WTC11 (cell line): ENCODE results near the gene LARP4. TPM values are rescaled to one million over a fixed set of nuclear protein-coding genes. Genes with fewer than 3 reads are reported as not detected.
A peak's percentile ranks its signal among the peaks of the same experiment; 100 is the strongest.

Source experiments
- ATAC-seq: fragments of 200-7000 bp; cut with Tn5 transposase; 2 replicates; pipeline ENCODE4 v1.10.0; 2021; ENCODE audit warnings: mild to moderate bottlenecking, moderate library complexity
- CTCF ChIA-PET: fragments of 300-600 bp; sonication (Branson Sonifier 250); formaldehyde crosslinking; loops from one replicate; lab custom pipeline; 2021; ENCODE audit warnings: antibody characterized with exemption; lab: Charles Lee
- POLR2A ChIA-PET: fragments of 350-600 bp; sonication (Branson Sonifier 250); formaldehyde crosslinking; loops from one replicate; lab custom pipeline; 2021; ENCODE audit warnings: antibody characterized with exemption; lab: Charles Lee
- DNase-seq: peaks from one replicate; pipeline ENCODE4 v3.0.0; 2021; ENCODE audit warnings: low spot score
- H3K27ac Mint-ChIP-seq: 2 replicates; pipeline ENCODE4 v1.8.0; 2021; ENCODE audit warnings: mixed read lengths
- H3K27me3 Mint-ChIP-seq: 2 replicates; pipeline ENCODE4 v1.8.0; 2021; ENCODE audit warnings: low read depth, mild to moderate bottlenecking, moderate library complexity, mixed read lengths
- H3K36me3 Mint-ChIP-seq: 2 replicates; pipeline ENCODE4 v1.8.0; 2021; ENCODE audit warnings: mixed read lengths
- H3K4me1 Mint-ChIP-seq: 2 replicates; pipeline ENCODE4 v1.8.0; 2022; ENCODE audit warnings: mixed read lengths
- H3K4me3 Mint-ChIP-seq: 2 replicates; pipeline ENCODE4 v1.8.0; 2021; ENCODE audit warnings: mild to moderate bottlenecking, moderate library complexity, mixed read lengths
- H3K9me3 Mint-ChIP-seq: 2 replicates; pipeline ENCODE4 v1.8.0; 2021; ENCODE audit warnings: mixed read lengths
- CBFB ChIP-seq: sonication (generic); formaldehyde crosslinking; IDR thresholded peaks from 2 replicates; pipeline ENCODE4 v1.8.1; 2022; ENCODE audit warnings: mild to moderate bottlenecking, low read depth, missing genetic modification reagents
- CREB1 ChIP-seq: sonication (generic); formaldehyde crosslinking; IDR thresholded peaks from 2 replicates; pipeline ENCODE4 v1.8.0; 2023; ENCODE audit warnings: mild to moderate bottlenecking, missing genetic modification reagents
- ELF4 ChIP-seq: sonication (generic); formaldehyde crosslinking; IDR thresholded peaks from 2 replicates; pipeline ENCODE4 v1.8.1; 2022; ENCODE audit warnings: low read depth, mild to moderate bottlenecking, moderate library complexity, missing genetic modification reagents
- ETV6 ChIP-seq: sonication (generic); formaldehyde crosslinking; IDR thresholded peaks from 2 replicates; pipeline ENCODE4 v1.8.1; 2022; ENCODE audit warnings: mild to moderate bottlenecking, missing genetic modification reagents
- GRHL2 ChIP-seq: fragments of 250-450 bp; sonication (Bioruptor Pico); IDR thresholded peaks from 2 replicates; pipeline ENCODE4 v1.8.0; 2022; ENCODE audit warnings: mild to moderate bottlenecking, moderate library complexity; ENCODE audit not compliant: insufficient replicate concordance, severe bottlenecking
- IRF2 ChIP-seq: sonication (generic); formaldehyde crosslinking; IDR thresholded peaks from 2 replicates; pipeline ENCODE4 v1.8.0; 2022; ENCODE audit warnings: low read depth, missing genetic modification reagents, borderline replicate concordance
- MXD4 ChIP-seq: fragments of 250-450 bp; sonication (Bioruptor Pico); IDR thresholded peaks from 2 replicates; pipeline ENCODE4 v1.8.0; 2021; ENCODE audit warnings: mild to moderate bottlenecking, moderate library complexity, borderline replicate concordance
- NR1H2 ChIP-seq: sonication (generic); formaldehyde crosslinking; IDR thresholded peaks from 2 replicates; pipeline ENCODE4 v1.9.0; 2021; ENCODE audit warnings: mild to moderate bottlenecking, moderate library complexity, missing genetic modification reagents
- NR2C2 ChIP-seq: sonication (generic); formaldehyde crosslinking; IDR thresholded peaks from 2 replicates; pipeline ENCODE4 v1.8.0; 2022; ENCODE audit warnings: mild to moderate bottlenecking, missing genetic modification reagents
- OVOL2 ChIP-seq: fragments of 250-450 bp; sonication (Bioruptor Pico); IDR thresholded peaks from 2 replicates; pipeline ENCODE4 v1.9.0; 2021; ENCODE audit warnings: mild to moderate bottlenecking, borderline replicate concordance
- RORB ChIP-seq: fragments of 250-450 bp; sonication (Bioruptor Pico); IDR thresholded peaks from 2 replicates; pipeline ENCODE4 v1.9.0; 2021; ENCODE audit warnings: mild to moderate bottlenecking
- TEAD4 ChIP-seq: sonication (generic); formaldehyde crosslinking; IDR thresholded peaks from 2 replicates; pipeline ENCODE4 v1.8.0; 2022; ENCODE audit warnings: mild to moderate bottlenecking, missing genetic modification reagents
- ZNF232 ChIP-seq: sonication (generic); formaldehyde crosslinking; IDR thresholded peaks from 2 replicates; pipeline ENCODE4 v1.8.0; 2022; ENCODE audit warnings: mild to moderate bottlenecking, missing genetic modification reagents
- ZNF263 ChIP-seq: sonication (generic); formaldehyde crosslinking; IDR thresholded peaks from 2 replicates; pipeline ENCODE4 v1.8.1; 2022; ENCODE audit warnings: low read depth, mild to moderate bottlenecking, moderate library complexity, missing genetic modification reagents
- ZNF416 ChIP-seq: fragments of 250-450 bp; sonication (Bioruptor Pico); IDR thresholded peaks from 2 replicates; pipeline ENCODE4 v1.9.0; 2021; ENCODE audit warnings: mild to moderate bottlenecking, inconsistent platforms
- ZNF671 ChIP-seq: fragments of 250-450 bp; sonication (Bioruptor Pico); IDR thresholded peaks from 2 replicates; pipeline ENCODE4 v1.8.0; 2021; ENCODE audit warnings: mild to moderate bottlenecking
- total RNA-seq: library from RNA; stranded (reverse); gene quantifications from 3 replicates; pipeline ENCODE4 v1.2.3, GENCODE V29; 2021
- TF ChIP-seq, protein P1 (sequence below): sonication (generic); formaldehyde crosslinking; IDR thresholded peaks from 2 replicates; pipeline ENCODE4 v1.8.0; 2022; ENCODE audit warnings: mild to moderate bottlenecking, missing genetic modification reagents
- TF ChIP-seq, protein P2 (sequence below): sonication (generic); formaldehyde crosslinking; IDR thresholded peaks from 2 replicates; pipeline ENCODE4 v1.8.0; 2023; ENCODE audit warnings: mild to moderate bottlenecking, missing genetic modification reagents
- TF ChIP-seq, protein P3 (sequence below): sonication (generic); formaldehyde crosslinking; IDR thresholded peaks from 2 replicates; pipeline ENCODE4 v1.8.1; 2023; ENCODE audit warnings: mild to moderate bottlenecking, missing genetic modification reagents
- TF ChIP-seq, protein P4 (sequence below): fragments of 250-450 bp; sonication (Bioruptor Pico); conservative IDR thresholded peaks from 2 replicates; pipeline ENCODE4 v1.9.0; 2021; ENCODE audit warnings: mild to moderate bottlenecking
- TF ChIP-seq, protein P5 (sequence below): sonication (generic); formaldehyde crosslinking; IDR thresholded peaks from 2 replicates; pipeline ENCODE4 v1.8.1; 2022; ENCODE audit warnings: mild to moderate bottlenecking, moderate library complexity, missing genetic modification reagents
- TF ChIP-seq, protein P6 (sequence below): sonication (generic); formaldehyde crosslinking; IDR thresholded peaks from 2 replicates; pipeline ENCODE4 v1.8.1; 2022; ENCODE audit warnings: mild to moderate bottlenecking, missing genetic modification reagents, moderate library complexity, borderline replicate concordance
- TF ChIP-seq, protein P7 (sequence below): fragments of 250-450 bp; sonication (Bioruptor Pico); IDR thresholded peaks from 2 replicates; pipeline ENCODE4 v1.9.0; 2021; ENCODE audit warnings: mild to moderate bottlenecking

The LARP4 gene
- total RNA-seq, 1 experiment from 2014 or later: 73.9 TPM

DNA sequence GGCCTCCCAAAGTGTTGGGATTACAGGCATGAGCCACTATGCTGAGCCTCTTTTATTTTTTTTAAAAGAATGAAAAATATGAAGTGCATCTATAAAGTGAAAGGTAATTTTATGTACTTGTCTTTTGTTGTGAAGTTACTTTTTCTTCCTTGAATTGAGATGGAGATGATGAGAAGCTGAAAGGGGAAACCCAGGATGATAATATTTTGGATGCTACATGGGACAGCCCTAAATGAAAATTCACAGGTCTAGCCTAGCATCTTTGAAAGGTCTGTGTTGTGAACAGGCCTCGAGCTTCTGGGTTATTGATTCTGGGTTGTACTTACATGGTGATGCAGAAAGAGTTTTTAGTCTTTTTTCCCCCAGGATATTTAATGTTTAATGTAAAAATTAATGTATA is 118.7 kb downstream of the LARP4 start (continued):
- TF ChIP-seq, protein P1, sequence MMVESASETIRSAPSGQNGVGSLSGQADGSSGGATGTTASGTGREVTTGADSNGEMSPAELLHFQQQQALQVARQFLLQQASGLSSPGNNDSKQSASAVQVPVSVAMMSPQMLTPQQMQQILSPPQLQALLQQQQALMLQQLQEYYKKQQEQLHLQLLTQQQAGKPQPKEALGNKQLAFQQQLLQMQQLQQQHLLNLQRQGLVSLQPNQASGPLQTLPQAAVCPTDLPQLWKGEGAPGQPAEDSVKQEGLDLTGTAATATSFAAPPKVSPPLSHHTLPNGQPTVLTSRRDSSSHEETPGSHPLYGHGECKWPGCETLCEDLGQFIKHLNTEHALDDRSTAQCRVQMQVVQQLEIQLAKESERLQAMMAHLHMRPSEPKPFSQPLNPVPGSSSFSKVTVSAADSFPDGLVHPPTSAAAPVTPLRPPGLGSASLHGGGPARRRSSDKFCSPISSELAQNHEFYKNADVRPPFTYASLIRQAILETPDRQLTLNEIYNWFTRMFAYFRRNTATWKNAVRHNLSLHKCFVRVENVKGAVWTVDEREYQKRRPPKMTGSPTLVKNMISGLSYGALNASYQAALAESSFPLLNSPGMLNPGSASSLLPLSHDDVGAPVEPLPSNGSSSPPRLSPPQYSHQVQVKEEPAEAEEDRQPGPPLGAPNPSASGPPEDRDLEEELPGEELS (CRISPR knock-in tag): no peak
- TF ChIP-seq CREB1 (CRISPR knock-in tag) (no peak), OVOL2 (no peak)
- TF ChIP-seq, protein P2, sequence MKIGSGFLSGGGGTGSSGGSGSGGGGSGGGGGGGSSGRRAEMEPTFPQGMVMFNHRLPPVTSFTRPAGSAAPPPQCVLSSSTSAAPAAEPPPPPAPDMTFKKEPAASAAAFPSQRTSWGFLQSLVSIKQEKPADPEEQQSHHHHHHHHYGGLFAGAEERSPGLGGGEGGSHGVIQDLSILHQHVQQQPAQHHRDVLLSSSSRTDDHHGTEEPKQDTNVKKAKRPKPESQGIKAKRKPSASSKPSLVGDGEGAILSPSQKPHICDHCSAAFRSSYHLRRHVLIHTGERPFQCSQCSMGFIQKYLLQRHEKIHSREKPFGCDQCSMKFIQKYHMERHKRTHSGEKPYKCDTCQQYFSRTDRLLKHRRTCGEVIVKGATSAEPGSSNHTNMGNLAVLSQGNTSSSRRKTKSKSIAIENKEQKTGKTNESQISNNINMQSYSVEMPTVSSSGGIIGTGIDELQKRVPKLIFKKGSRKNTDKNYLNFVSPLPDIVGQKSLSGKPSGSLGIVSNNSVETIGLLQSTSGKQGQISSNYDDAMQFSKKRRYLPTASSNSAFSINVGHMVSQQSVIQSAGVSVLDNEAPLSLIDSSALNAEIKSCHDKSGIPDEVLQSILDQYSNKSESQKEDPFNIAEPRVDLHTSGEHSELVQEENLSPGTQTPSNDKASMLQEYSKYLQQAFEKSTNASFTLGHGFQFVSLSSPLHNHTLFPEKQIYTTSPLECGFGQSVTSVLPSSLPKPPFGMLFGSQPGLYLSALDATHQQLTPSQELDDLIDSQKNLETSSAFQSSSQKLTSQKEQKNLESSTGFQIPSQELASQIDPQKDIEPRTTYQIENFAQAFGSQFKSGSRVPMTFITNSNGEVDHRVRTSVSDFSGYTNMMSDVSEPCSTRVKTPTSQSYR (CRISPR knock-in tag): no peak

DNA sequence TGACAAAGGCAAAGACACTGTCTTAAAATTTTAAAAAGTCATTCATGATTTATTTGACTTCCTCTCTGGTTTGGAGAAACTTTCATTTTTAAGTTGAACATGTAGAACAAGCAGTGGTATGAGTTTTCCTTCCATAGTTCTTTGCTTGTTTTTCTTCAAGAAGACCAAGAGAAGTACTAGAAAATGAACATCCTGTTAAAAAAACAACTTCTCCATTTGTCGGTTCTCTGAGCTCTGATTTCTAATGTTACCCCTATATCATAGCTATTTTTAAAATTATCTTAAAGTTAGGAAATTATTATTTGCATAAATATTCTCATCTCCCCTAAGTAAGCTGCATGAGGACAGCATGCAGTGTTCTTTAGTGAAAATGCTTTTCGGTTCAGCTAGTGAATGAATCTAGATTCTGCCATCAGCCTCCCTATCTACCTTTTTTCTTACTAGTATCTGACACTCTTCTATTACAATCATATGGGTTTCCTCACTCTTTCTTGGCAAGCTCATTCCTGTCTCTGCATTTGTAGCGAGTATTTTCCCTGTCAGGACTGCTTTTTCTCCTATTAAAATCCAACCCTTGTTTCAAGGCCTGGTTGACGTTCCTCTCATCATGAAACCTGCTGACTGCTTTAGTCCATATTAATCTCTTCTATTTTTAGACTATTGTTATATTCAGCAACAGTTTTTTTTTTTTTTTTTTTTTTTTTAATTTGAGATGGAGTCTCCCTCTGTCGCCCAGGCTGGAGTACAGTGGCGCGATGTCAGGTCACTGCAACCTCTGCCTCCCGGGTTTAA is 119.9 kb downstream of the LARP4 start:
- no peak overlapping the region for H3K4me3 Mint-ChIP-seq
- ChIA-PET CTCF (interaction anchor here (0.7 kb wide), 2 partner anchors 117 to 210 kb away, joined by 3 read pairs; no protein-coding TSS in a partner anchor), POLR2A (no interaction called here)
- DNase-seq: no peak
- TF ChIP-seq, protein P3, sequence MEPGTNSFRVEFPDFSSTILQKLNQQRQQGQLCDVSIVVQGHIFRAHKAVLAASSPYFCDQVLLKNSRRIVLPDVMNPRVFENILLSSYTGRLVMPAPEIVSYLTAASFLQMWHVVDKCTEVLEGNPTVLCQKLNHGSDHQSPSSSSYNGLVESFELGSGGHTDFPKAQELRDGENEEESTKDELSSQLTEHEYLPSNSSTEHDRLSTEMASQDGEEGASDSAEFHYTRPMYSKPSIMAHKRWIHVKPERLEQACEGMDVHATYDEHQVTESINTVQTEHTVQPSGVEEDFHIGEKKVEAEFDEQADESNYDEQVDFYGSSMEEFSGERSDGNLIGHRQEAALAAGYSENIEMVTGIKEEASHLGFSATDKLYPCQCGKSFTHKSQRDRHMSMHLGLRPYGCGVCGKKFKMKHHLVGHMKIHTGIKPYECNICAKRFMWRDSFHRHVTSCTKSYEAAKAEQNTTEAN: no peak
- TF ChIP-seq GRHL2 (CRISPR knock-in tag): no peak
- TF ChIP-seq IRF2 (CRISPR knock-in tag): no peak
- TF ChIP-seq RORB (CRISPR knock-in tag): no peak
- TF ChIP-seq, protein P4, sequence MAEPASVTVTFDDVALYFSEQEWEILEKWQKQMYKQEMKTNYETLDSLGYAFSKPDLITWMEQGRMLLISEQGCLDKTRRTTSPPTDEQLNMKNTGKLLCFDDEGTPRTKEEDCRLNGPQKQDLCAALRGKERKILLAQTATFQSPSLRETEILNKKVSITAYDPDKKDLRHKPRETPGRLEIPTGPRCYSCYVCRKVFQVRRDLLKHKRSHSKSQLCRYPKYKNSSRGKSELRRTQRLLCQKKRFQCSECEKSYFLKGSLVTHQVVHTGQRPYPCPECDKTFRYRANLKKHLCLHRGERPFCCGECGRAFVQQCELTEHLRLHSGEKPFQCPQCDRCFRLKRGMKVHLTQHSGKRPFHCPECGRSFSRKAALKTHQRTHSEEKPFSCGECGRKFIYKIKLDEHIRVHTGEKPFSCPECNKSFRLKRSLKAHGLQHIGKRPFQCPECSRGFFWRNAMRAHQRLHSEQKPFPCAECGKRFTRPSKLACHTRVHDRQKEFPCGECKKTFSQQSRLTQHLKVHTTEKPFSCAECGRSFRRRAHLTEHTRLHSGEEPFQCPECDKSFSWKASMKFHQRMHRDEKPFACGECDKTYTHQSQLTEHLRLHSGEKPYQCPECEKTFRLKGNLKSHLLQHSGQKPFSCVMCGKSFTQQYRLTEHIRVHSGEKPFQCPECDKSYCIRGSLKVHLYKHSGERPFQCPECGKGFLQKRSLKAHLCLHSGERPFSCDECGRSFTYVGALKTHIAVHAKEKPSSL: no peak
- TF ChIP-seq MXD4 (CRISPR knock-in tag): no peak
- no peak for TF ChIP-seq NR2C2
- no peak for TF ChIP-seq CBFB
- TF ChIP-seq ZNF671 (CRISPR knock-in tag): no peak
- TF ChIP-seq ZNF263: no peak
- no peak for TF ChIP-seq TEAD4 (CRISPR knock-in tag)
- TF ChIP-seq, protein P5, sequence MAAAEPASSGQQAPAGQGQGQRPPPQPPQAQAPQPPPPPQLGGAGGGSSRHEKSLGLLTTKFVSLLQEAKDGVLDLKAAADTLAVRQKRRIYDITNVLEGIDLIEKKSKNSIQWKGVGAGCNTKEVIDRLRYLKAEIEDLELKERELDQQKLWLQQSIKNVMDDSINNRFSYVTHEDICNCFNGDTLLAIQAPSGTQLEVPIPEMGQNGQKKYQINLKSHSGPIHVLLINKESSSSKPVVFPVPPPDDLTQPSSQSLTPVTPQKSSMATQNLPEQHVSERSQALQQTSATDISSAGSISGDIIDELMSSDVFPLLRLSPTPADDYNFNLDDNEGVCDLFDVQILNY (CRISPR knock-in tag): no peak
- TF ChIP-seq ETV6: no peak
- TF ChIP-seq ZNF416 (CRISPR knock-in tag): no peak
- TF ChIP-seq, protein P6, sequence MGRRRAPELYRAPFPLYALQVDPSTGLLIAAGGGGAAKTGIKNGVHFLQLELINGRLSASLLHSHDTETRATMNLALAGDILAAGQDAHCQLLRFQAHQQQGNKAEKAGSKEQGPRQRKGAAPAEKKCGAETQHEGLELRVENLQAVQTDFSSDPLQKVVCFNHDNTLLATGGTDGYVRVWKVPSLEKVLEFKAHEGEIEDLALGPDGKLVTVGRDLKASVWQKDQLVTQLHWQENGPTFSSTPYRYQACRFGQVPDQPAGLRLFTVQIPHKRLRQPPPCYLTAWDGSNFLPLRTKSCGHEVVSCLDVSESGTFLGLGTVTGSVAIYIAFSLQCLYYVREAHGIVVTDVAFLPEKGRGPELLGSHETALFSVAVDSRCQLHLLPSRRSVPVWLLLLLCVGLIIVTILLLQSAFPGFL: no peak
- TF ChIP-seq ZNF232 (CRISPR knock-in tag): no peak
- no peak for TF ChIP-seq NR1H2 (CRISPR knock-in tag)
- no peak for TF ChIP-seq ELF4
- TF ChIP-seq, protein P7, sequence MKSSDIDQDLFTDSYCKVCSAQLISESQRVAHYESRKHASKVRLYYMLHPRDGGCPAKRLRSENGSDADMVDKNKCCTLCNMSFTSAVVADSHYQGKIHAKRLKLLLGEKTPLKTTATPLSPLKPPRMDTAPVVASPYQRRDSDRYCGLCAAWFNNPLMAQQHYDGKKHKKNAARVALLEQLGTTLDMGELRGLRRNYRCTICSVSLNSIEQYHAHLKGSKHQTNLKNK (CRISPR knock-in tag): no peak
- H3K4me1 Mint-ChIP-seq: peaks cover 7% of the 10 kb centered on the region
- H3K27me3 Mint-ChIP-seq: no peaks in the 10 kb centered on the region
- H3K9me3 Mint-ChIP-seq: no peaks in the 10 kb centered on the region
- ATAC-seq: no peak
- H3K27ac Mint-ChIP-seq: peak overlapping the region; percentile 57; the same call in 1 of the 2 replicates
- peaks cover 6% of the 10 kb centered on the region for H3K36me3 Mint-ChIP-seq
